T1000 (cell line): ENCODE results near the gene MBNL2.

Source experiments
- DNase-seq: peaks from one replicate; lab custom pipeline; 2025; ENCODE audit warnings: mixed read lengths; lab: John Stamatoyannopoulos, UW

MBNL2 gene

DNA sequence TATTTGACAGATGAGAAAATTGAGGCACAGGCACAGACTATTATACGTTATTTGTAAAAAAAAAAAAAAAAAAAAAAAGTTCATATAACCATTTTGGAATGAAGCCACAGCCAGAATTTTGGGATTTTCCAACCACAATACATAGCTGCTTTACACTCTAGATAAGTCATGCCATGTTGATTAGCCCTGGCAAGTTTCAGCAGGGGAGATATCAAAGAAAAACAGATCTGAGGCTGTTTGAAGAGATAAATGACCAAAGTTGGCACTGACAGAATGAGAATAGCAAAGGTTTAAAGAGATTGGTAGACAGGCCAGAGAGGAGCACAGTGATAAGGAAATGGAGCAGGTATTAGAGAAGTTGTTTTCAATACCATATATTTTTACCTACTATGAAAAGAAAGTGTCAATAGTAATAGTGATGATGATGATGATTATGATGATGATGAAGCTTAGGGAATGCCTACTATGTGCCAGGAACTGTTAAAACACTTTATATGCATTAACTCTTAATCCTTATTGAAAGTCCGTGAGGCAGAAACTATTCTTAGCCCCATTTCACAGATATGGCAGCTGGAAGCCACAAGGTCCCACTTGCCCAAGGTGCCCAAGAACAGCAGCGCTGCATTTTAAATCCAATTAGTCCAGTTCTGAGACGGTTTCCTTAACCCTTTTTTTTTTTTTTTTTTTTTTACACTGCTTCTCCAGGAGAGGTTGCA is 105.5 kb downstream of the MBNL2 start:
- no peak for DNase-seq

DNA sequence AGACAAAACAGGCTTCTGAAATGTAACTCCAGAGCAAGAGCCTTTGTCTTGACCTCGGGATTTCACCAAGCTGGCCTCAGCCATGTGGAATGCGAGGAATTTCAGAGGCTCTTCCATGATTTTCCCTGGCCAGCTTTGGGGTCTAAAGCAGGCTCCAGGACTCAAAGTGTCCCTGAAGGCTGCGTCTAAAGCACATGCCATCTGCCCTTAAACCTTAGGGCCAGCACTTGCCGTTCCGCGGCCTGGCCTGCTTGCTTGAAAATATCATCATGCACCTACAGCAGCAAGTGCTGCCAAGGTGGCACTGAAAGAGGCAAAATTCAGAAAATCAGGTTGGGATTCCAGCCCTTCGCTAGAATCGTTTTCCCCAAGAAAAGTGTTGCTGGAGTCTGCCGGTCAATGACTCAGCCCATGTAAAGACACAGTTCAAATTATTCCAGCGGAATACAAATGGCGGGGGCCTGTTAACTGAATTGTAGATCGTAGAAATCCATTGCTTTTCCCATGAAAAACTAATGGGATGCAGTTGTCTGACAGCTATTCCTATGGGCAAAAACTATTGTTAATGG is 106.2 kb downstream of the MBNL2 start:
- no peak for DNase-seq

DNA sequence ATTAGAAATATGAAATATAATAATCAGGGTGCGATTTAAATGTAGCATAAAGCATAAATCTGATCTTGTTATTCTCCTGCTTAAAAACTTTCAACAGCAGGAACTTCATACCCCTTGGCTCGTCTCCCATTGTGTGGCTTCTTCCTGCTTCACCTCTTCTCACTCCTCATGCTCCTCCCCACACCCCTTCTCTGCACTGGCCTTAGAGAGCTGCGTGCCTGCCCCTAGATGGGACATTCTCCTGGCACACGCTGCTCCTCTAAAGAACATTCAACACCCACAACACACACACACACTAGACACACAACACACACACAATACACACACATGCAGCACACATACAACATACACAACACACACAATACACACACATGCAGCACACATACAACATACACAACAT is 107.2 kb downstream of the MBNL2 start:
- DNase-seq, result no peak

DNA sequence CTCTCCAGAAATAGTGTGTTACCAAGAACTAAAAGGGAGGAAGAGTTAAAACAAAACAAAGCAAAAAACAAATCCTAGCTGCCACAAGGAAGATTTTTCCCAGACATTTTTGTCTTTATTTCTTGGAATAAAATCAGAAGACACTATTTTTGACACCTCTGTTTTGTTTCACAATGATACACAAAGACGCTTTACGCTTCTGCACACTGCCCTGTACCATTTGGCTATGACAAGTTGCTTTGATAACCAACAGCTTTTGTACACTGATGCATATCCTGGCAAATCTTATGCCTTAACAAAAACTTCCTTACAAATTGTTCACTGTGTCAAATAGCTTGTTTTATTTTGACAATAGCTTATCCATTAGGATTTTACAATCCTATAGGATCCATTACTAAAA is 108.3 kb downstream of the MBNL2 start:
- DNase-seq, result no peak

DNA sequence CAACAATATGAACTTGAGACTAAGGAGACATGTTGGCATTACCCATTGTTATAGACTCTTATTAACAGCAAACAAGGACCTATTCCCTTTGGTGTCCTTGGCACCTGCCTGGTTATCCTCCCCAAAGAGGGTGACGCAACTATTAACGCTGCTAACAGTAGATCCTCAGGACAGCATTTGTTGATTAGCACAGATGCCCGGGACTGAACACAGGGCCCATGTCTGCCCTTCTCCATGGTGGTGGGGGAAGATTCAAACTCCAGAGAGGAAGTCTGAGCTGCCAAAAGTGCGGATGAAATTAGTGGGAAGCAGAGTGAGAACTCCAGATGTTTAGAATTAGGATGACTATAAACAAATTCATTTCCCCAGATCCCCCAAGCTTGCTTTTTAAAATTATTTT is 110.6 kb downstream of the MBNL2 start:
- no peak for DNase-seq

DNA sequence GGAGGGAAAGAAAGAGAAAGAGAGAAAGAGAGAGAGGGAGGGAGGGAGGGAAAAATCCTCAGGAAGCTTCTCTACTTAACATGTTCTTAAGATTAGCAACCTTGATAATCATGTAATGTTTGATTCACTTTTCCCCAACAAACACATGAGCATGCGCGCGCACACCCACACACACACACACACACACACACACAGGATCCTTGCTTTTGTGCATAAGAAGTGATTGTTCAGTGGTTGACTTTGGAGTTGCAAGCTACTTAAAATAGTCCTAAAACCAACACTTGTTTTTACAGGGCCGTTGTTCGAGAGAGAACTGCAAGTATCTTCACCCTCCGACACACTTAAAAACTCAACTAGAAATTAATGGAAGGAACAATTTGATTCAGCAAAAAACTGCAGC is 111.8 kb downstream of the MBNL2 start:
- no peak for DNase-seq

DNA sequence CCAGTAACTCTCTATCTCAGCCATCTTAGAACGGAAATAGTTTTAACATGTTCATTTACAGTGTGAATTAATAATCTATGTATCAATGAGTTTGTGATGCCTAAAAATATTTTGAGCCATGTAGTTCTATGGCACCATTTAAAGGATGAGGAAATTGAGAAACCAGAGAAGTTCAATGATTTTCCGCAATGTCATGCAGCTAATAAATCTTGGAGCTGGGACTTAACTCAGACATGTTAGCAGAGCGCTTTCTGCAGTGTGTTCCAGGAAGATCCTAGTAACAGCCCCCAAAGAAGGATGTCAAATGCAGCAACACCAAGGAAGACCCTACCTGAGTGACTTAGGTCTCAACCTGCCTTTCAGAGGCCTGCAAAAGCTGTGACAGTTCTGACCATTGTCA is 112.6 kb downstream of the MBNL2 start:
- no peak for DNase-seq

DNA sequence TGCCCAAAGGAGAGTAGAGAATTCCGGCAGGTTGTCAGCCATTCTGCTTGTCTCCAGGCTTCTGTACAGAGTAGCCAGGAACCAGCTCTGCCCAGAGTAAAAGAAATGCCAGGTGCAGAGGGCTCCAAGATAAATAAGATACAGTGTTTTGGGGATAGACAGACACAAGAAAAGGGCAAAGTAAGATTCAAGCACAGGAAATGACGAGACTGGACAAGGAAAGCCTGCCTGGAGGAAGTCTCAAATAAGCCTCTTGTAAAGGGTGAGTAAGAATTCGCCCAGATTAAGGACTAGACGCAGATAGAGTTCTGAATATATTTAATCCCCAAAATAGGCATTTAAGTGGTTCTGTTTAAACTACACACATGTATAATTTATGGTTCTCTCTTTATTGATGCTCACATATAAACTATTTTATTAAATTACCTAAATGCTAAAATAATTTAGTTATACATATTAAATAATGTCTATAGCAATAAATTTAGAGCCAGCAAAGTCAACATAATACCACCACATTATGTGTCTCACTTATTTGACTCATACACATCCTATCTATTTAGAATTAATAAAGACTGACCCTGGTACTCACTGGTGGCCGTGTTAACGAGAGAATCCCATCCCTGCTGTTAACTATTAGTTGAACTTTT is 113.5 kb downstream of the MBNL2 start:
- DNase-seq, result no peak

DNA sequence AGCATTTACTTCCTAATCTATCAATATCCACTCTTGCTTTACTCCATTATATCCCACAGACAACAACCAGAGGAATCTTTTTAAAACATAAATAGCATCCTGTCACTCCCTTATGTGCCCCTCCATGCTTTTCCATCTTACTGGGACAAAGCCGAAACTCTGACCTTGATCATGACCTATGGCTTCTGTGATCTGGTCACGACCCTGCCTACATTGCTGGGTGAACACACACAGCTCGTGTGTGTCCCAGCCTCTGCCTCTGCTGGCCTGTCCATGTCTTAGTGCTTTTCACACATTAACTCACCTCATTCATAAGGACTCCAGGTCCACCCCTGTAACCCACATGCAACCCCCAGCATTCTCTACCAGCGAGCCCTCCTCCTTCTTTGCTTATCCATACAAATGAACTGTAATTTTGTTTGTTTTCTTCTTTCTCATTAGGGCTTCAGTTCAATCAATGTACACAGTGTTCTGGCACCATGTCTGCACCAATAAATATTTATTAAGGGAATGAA is 115.9 kb downstream of the MBNL2 start:
- DNase-seq, result no peak

DNA sequence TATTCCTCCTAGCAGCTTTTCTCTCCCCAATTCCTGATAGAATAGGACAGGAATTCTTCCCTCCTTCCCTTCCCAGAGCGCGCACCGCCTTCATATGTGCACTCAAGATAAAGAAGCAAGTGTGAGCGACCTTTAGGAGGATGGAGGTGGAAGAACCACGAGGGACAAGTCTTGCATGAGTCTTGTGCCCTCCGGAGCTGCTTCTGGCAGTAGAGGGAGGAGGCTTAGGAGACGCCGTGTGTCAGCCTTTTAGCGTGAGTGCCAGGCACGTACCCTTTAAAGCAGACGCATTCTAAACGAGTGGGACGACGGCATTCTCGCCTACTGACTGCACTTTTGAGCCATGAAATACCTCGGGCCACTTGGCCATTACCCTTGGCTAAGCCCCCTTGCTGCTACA is 116.4 kb downstream of the MBNL2 start:
- DNase-seq, result no peak

DNA sequence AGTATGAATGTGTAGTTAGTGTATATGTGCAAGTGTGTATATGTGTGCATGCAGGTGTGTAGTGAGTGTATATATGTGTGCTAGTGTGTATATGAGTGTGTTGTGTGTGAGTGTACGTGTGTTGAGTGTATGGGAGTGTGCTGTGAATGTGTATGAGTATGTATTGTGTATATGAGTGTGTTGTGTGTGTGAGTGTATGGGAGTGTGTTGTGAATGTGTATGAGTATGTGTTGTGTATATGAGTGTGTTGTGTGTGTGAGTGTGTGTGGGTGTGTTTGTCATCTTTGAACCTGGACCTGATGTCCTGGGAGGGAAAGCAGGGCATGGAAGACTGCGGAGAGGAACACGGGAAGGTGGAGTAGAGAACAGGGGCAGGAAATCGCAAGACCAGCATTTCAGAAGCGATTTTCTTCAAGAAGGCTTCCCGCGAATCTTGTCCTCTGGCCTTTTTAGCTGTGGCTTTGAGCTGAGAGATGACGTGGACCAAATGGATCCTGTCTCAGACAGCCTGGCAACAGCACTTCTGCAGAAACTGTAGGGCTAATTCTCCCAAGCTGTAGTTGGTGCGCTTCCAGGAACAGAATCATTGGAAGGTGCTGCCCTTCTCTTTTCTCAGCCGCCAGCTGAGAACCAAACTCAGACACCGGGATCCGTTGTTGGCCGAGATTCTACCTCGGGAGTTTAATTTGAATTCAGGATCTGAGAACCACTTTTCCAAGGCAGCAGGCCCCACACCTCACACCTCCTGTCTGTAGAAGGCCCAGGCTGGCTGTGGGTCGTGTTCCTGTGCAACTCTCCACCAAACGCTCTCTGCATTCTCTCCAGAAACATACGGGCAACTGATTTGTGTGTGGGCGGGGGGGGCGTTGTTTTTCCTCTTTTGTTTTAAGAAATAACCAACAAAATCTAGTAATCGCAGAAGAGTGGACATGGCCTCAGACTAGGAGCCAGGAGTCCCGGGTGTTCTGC is 117.2 kb downstream of the MBNL2 start:
- no peak for DNase-seq

DNA sequence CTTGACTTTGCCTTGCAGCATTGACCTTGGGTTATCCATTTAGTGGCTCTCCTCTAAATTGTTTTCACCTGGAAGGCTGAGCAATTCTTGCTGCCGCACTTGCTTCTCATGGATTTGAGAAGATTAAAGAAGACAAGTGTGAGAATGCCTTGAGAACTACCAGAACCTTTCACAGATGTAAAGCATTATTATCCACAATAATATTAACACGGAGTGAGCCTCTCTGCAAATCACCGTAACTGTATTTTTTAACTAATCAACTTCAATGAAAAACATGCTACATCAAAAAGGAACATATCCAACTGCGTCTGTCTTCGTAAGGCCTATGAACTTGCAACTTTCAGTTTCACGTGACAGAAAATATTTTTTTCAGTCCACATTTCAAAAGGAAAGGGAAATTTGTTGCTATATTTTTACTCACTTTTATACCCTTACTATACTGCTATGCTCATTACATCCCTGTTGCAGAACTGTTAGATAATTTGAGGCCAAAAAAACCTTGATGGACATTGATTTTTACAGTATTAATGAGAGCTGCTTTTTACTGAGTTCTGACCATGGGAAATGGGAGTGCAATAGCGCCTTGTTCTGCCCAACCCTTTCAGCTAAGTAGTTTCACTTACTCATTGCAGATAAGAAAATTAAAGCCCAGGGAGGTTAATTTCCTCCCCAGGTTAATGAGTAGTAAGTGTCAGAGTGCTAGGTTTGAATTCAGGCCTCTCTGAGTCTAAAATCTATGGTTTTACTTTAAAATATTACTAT is 118.0 kb downstream of the MBNL2 start:
- DNase-seq, result no peak

DNA sequence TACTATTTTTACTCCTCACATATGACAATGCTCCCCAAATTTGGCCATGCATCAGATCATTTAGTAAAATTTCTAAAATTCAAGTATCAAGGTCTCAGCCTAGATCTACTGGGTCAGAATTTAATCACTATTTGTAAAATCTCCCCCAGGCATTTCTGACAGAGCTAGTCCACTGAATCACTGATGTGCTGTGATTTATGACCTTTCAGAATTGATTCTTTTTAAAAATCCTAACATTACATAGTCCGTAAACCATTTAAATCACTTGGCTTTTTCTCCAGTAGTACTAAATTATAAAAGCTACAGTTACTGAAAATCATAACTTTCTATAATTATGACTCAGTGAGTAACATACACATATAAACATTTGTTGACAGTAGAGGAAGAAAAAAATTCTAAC is 119.0 kb downstream of the MBNL2 start:
- no peak for DNase-seq

DNA sequence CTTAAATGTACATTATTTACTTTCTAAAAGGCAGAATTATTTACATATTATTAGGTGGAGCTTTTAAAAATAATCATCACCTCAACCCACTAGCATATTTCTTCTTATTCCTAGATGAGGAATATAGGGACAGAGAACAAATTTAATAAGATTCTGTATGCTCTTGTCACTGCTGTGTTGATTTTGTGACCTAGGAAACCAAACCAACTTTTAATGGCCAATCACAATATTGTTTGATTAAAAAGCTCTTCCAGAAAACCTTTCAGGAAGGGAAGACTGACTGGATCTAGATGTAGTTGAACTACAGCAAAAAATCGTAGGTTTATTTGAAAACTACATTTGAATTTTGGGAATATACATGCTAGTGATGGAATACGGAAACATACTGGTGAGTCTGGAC is 120.0 kb downstream of the MBNL2 start:
- DNase-seq, result no peak

DNA sequence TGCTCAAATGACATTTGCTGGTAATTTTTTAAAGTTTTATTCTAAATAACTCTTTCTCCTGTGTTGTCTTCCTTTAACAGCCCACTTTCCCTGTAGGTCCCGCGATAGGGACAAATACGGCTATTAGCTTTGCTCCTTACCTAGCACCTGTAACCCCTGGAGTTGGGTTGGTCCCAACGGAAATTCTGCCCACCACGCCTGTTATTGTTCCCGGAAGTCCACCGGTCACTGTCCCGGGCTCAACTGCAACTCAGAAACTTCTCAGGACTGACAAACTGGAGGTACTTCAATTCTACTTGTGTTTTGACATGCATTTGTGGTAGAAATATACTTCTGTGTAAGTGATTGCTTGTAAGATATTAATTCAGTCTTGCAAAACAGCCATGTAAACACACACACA is 120.8 kb downstream of the MBNL2 start:
- DNase-seq, result no peak

DNA sequence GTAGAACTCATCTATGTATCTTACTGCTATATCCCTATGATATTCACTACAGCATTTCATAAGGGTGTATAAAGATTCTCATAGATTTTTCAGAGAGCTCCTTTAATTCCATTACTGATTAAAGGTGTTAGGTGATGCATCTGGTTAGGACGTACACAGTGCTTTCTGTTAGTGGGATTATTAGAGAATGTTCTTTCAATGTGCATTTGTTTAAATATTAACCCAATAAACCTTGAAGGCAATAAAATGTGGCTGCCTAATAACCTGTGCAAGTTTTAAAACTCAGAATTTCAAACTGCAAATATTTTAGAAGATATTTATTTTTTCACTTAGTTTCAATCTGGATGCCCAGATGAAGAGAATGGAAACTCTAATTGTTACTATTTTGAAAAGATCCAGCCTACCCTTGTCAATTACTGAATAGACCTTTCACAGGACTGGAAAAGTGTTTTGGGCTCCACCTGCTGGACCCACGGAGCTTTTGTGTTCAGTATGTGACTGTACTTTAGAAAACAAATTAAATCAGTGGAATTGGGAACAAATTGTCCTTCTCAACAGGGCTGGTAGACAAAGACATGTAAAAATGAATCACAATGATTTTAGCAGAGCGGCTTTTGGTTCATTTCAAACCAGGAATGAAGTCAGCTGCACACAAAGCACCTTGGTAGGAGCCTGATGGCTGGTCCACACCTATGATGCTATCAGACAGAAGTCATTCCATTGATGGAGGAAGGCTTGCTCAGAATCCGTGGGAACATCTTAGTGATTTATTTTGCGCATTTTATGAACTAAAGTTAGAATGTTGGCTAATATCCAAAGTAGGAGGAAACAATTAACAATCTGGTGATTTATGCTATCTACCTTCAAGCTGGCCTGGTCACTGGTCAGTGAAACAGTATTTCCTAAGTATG is 122.4 kb downstream of the MBNL2 start:
- no peak for DNase-seq

DNA sequence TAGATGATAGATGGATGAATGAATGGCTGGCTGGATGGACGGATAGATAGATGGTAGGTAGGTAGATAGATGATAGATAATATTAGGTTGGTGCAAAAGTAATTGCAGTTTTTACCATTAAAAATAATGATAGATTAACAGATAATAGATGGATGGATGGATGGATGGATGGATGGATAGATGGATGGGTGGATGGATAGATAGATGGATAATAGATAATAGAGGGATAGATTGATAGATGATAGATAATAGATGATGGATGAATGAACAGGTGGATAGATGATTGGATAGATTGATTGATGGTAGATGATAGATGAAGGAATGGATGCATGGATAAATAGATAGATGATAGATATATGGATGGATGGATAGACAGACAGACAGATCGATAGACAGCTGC is 124.0 kb downstream of the MBNL2 start:
- no peak for DNase-seq

DNA sequence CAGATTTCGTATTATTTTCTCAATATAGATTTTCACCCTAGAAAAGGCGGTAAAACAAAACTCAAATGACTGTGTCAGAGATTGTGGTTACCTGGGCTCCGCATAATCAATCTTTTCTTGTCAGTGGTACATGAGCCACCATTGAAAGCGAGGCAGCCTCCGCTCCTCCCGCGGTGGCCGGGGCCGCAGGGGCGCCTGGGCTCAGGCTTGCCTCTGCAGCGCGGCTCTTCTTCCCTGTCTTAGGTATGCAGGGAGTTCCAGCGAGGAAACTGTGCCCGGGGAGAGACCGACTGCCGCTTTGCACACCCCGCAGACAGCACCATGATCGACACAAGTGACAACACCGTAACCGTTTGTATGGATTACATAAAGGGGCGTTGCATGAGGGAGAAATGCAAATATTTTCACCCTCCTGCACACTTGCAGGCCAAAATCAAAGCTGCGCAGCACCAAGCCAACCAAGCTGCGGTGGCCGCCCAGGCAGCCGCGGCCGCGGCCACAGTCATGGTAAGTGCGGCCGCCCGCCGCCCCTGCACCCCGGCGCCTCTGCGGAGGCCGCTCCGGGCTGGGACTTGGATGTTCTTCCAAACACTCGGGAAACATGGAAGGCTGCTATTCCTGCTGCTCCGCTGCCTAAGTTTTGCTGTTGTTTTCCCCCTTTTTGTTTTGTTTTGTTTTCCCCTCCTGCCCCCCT is 124.6 kb downstream of the MBNL2 start:
- DNase-seq, result no peak

DNA sequence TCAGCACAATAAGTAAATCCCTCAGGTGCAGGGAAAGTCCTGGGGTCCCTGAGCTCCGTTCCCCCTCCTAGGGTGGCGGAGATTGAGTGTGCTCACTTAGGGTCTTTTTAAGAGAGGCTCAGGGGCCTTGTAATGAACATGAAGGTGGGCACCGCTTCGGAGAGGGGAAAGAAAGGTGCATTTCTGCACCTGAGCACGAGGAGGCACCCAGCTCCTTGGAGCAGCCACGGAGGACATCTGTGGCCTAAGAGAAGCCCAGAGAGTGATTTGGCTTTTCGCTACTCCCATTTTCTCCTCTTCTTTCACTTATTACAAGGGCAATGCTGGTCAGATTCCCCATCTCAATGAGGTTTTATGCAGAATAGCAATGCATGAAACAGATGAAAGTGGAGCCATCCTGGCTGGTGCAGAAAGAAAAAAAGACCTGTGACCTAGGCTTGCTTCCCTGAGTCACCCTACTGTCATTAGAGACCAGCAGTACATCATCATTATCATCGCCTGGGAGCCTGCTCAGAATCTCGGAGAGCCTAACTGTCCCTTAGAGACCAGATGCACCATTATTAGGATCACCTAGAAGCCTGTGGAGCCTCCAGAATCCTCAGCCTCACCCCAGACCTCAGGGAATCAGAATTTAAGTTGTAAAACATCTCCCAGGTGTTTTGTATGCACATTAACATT is 125.3 kb downstream of the MBNL2 start:
- DNase-seq, result no peak
